ENCODE results near the gene RTN4RL1.

The RTN4RL1 gene

GRCh38 chr17:2043785-2044184 lies 18.7 kb upstream of the RTN4RL1 start:
- DNase-seq: no peak

- DNase-seq: no peak
Measured at GRCh38 chr17:2042933-2043332, 17.8 kb upstream of the RTN4RL1 start.

GRCh38 chr17:2042390-2042847 lies 17.3 kb upstream of the RTN4RL1 start:
- DNase-seq: no peak

- peak; percentile 90 for DNase-seq
Measured at GRCh38 chr17:2041561-2042389, 16.6 kb upstream of the RTN4RL1 start, which contains the start of gene OVCA2. OVCA2 (plus strand) TSS chr17:2042022; CDS start chr17:2042048, 26 bp downstream.

GRCh38 chr17:2040942-2041560 lies 15.9 kb upstream of the RTN4RL1 start:
- peak; percentile 33 for DNase-seq

- DNase-seq: no peak
Measured at GRCh38 chr17:2040219-2040827, 15.2 kb upstream of the RTN4RL1 start.

GRCh38 chr17:2037155-2037554 lies 12.0 kb upstream of the RTN4RL1 start:
- DNase-seq: no peak

GRCh38 chr17:2035541-2036488 lies 10.7 kb upstream of the RTN4RL1 start:
- DNase-seq: no peak

GRCh38 chr17:2034806-2035540 lies 9.8 kb upstream of the RTN4RL1 start:
- no peak for DNase-seq

GRCh38 chr17:2034157-2034556 lies 9.0 kb upstream of the RTN4RL1 start:
- peak; percentile 13 for DNase-seq

- no peak for DNase-seq
Measured at GRCh38 chr17:2033153-2033552, 8.0 kb upstream of the RTN4RL1 start.

- DNase-seq: no peak
Measured at GRCh38 chr17:2030779-2031163, 5.6 kb upstream of the RTN4RL1 start.

- peak; percentile 90 for DNase-seq
Measured at GRCh38 chr17:2029911-2030778, 5.0 kb upstream of the RTN4RL1 start, which contains the start of gene DPH1. DPH1 (plus strand) TSS chr17:2030153; CDS start chr17:2030170, 17 bp downstream.

- DNase-seq: no peak
Measured at GRCh38 chr17:2028737-2029136, 3.6 kb upstream of the RTN4RL1 start.

- DNase-seq: no peak
Measured at GRCh38 chr17:2028234-2028614, 3.1 kb upstream of the RTN4RL1 start.

- DNase-seq: no peak
Measured at GRCh38 chr17:2027528-2028233, 2.5 kb upstream of the RTN4RL1 start.

- peak; percentile 53 for DNase-seq
Measured at GRCh38 chr17:2025622-2026309, 632 bp upstream of the RTN4RL1 start.

GRCh38 chr17:2024572-2025219 lies 438 bp downstream of the RTN4RL1 start:
- no peak for DNase-seq

Measured in MV-4-11 (cell line).